HepG2 (cell line): ENCODE results near the gene SEMA3B. TPM values are rescaled to one million over a fixed set of nuclear protein-coding genes. Genes with fewer than 3 reads are reported as not detected.

ENCODE experiments used
- ADNP ChIP-seq: sonication (generic); formaldehyde crosslinking; IDR thresholded peaks from 2 replicates; pipeline ENCODE4 v1.4.0; 2020; ENCODE audit warnings: missing genetic modification reagents
- CHD4 ChIP-seq: fragments of 200-600 bp; sonication (generic); IDR thresholded peaks from 2 replicates; pipeline ENCODE4 v1.7.0; 2017; ENCODE audit warnings: mild to moderate bottlenecking, low read length, borderline replicate concordance
- FOXA1 ChIP-seq, 2 experiments: fragments of 450-650 bp in 1 of 2; sonication (generic) in 1 of 2; formaldehyde crosslinking in 1 of 2; IDR thresholded peaks; 2 replicates each; pipeline versions ENCODE4 v1.4.0 to v1.6.1; 2016 to 2020; ENCODE audit warnings: missing genetic modification reagents in 1 of 2
- KLF12 ChIP-seq: sonication (generic); formaldehyde crosslinking; IDR thresholded peaks from 2 replicates; pipeline ENCODE4 v1.4.0; 2020; ENCODE audit warnings: missing genetic modification reagents, borderline replicate concordance
- NCOA2 ChIP-seq: sonication (generic); formaldehyde crosslinking; IDR thresholded peaks from 2 replicates; pipeline ENCODE4 v1.8.0; 2022; ENCODE audit warnings: inconsistent platforms
- SNRNP70 ChIP-seq: fragments of 200-400 bp; formaldehyde crosslinking; IDR thresholded peaks from 2 replicates; pipeline ENCODE4 v1.6.1; 2017; ENCODE audit warnings: mild to moderate bottlenecking, low read depth, low read length, moderate library complexity
- ZNF773 ChIP-seq: sonication (generic); formaldehyde crosslinking; IDR thresholded peaks from 2 replicates; pipeline ENCODE4 v1.4.0; 2020; ENCODE audit warnings: missing genetic modification reagents, borderline replicate concordance
- ZNF776 ChIP-seq: sonication (generic); formaldehyde crosslinking; IDR thresholded peaks from 2 replicates; pipeline ENCODE4 v1.4.0; 2020; ENCODE audit warnings: mild to moderate bottlenecking, missing genetic modification reagents
- ZNF792 ChIP-seq: IDR thresholded peaks from 2 replicates; pipeline ENCODE4 v1.6.1; 2016
- ZNF83 ChIP-seq: sonication (generic); formaldehyde crosslinking; IDR thresholded peaks from 2 replicates; pipeline ENCODE4 v1.4.0; 2020; ENCODE audit warnings: missing genetic modification reagents, mild to moderate bottlenecking, borderline replicate concordance
- ZNF883 ChIP-seq: sonication (generic); formaldehyde crosslinking; IDR thresholded peaks from 2 replicates; pipeline ENCODE4 v1.5.1; 2020; ENCODE audit warnings: mild to moderate bottlenecking, missing genetic modification reagents; ENCODE audit errors: not compliant biosample characterization
- polyA plus RNA-seq, 8 experiments: library from polyadenylated mRNA; depleted of rRNA in 3 of 8; stranded (reverse) in 7 of 8; unstranded in 1 of 8; fragments of >200 nt; fragmentation: Illumina TruSeq in 4 of 8; extraction: Trizol in 4 of 8; gene quantifications; 2 replicates each; pipeline versions ENCODE4 v1.2.1 to v1.2.3, GENCODE V29; 2011 to 2016; ENCODE audit warnings: low read depth in 4 of 8, missing spikeins in 1 of 8, mixed read lengths in 1 of 8; ENCODE audit not compliant: insufficient read depth in 1 of 8
- total RNA-seq, 5 experiments: library from RNA; depleted of rRNA; stranded (reverse); fragments of >200 nt; fragmentation: Illumina TruSeq; extraction: Trizol; gene quantifications; 2 replicates each; pipeline ENCODE4 v1.2.3, GENCODE V29; 2016; ENCODE audit warnings: low read depth in 1 of 5
- TF ChIP-seq, protein P1 (sequence below): sonication (generic); formaldehyde crosslinking; IDR thresholded peaks from 2 replicates; pipeline ENCODE4 v1.4.0; 2020; ENCODE audit warnings: missing genetic modification reagents
- TF ChIP-seq, protein P2 (sequence below): sonication (generic); formaldehyde crosslinking; IDR thresholded peaks from 2 replicates; pipeline ENCODE4 v1.4.0; 2020; ENCODE audit warnings: missing genetic modification reagents
- TF ChIP-seq, protein P3 (sequence below): sonication (generic); formaldehyde crosslinking; IDR thresholded peaks from 2 replicates; pipeline ENCODE4 v1.5.0; 2020; ENCODE audit warnings: mild to moderate bottlenecking, missing genetic modification reagents, borderline replicate concordance
- TF ChIP-seq, protein P4 (sequence below): conservative IDR thresholded peaks from 2 replicates; pipeline ENCODE4 v1.6.1; 2018; ENCODE audit warnings: missing genetic modification reagents
- TF ChIP-seq, protein P5 (sequence below): sonication (generic); formaldehyde crosslinking; conservative IDR thresholded peaks from 2 replicates; pipeline ENCODE4 v1.8.0; 2022; ENCODE audit warnings: low read depth, missing genetic modification reagents

The SEMA3B gene
- total and polyA plus RNA-seq, 2 of the 13 experiments (the other 11 are each of a cell fraction or from before 2014, with no cell fraction given) = 93.2 to 158 TPM

DNA sequence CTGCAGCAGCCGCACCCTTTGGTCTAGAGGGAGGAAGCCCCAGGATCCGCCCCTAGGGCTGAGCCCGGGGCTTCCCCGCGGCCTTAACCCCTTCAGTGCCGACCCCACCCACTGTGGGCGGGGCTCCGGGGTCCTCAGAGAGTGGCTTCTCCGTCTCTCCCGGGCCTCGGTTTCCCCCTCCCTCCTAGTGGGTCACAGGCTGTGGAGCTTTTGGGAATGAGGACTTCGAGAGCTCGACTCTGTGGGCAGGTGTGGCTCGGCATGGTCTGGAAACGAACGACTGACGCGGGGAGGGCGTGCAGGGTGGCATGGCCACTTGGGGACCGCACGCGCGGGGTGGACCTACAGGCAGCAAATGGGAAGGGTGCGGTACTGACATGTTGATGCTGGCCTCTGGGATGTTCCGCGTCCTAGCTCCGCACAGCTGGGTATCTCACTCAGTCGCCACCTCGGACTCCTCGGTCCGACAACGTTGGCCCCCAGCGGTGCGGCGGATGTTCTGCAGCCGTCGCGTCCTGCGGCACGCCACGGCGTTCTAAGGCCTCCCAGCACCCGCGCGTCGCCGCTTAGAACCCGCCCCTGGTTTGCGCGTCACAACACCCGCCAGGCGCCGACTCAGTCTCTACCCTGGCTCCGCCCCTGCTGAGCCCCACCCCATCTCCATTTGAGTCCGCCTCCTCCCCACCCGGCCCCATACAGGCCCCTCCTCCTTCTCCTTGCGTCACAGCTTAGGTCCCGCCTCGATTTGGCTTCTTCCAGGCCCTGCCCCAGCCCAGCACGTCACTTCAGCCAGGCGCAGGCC is 30.1 kb downstream of the SEMA3B start, which contains the start of the genes HYAL3 and NAA80 (continued):
- TF ChIP-seq ADNP (no peak), ZNF83 (CRISPR knock-in tag) (0 out of 2 replicates have a peak, but pooled peaks have one; percentile 38), ZNF773 (CRISPR knock-in tag) (peak; percentile 70; the same call in 1 of the 2 replicates), FOXA1 (IDR thresholded peaks at IDR 0.05) (no peak), FOXA1 (CRISPR knock-in tag; IDR thresholded peaks at IDR 0.05) (peak; percentile 16; the same call in 1 of the 2 replicates), NCOA2 (CRISPR knock-in tag) (0 out of 2 replicates have a peak, but pooled peaks have one; percentile 8), SNRNP70 (no peak), ZNF792 (CRISPR knock-in tag) (0 out of 2 replicates have a peak, but pooled peaks have one; percentile 38), KLF12 (CRISPR knock-in tag) (no peak; the same call in none of the 2 replicates), CHD4 (peak; percentile 38; the same call in 1 of the 2 replicates), ZNF776 (peak; percentile 15; the same call in 1 of the 2 replicates), ZNF883 (CRISPR knock-in tag) (no peak)
- TF ChIP-seq, protein P1, sequence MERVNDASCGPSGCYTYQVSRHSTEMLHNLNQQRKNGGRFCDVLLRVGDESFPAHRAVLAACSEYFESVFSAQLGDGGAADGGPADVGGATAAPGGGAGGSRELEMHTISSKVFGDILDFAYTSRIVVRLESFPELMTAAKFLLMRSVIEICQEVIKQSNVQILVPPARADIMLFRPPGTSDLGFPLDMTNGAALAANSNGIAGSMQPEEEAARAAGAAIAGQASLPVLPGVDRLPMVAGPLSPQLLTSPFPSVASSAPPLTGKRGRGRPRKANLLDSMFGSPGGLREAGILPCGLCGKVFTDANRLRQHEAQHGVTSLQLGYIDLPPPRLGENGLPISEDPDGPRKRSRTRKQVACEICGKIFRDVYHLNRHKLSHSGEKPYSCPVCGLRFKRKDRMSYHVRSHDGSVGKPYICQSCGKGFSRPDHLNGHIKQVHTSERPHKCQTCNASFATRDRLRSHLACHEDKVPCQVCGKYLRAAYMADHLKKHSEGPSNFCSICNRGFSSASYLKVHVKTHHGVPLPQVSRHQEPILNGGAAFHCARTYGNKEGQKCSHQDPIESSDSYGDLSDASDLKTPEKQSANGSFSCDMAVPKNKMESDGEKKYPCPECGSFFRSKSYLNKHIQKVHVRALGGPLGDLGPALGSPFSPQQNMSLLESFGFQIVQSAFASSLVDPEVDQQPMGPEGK (CRISPR knock-in tag) = no peak
- TF ChIP-seq, protein P2, sequence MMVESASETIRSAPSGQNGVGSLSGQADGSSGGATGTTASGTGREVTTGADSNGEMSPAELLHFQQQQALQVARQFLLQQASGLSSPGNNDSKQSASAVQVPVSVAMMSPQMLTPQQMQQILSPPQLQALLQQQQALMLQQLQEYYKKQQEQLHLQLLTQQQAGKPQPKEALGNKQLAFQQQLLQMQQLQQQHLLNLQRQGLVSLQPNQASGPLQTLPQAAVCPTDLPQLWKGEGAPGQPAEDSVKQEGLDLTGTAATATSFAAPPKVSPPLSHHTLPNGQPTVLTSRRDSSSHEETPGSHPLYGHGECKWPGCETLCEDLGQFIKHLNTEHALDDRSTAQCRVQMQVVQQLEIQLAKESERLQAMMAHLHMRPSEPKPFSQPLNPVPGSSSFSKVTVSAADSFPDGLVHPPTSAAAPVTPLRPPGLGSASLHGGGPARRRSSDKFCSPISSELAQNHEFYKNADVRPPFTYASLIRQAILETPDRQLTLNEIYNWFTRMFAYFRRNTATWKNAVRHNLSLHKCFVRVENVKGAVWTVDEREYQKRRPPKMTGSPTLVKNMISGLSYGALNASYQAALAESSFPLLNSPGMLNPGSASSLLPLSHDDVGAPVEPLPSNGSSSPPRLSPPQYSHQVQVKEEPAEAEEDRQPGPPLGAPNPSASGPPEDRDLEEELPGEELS (CRISPR knock-in tag) = peak; percentile 23; the same call in 1 of the 2 replicates
- TF ChIP-seq, protein P3, sequence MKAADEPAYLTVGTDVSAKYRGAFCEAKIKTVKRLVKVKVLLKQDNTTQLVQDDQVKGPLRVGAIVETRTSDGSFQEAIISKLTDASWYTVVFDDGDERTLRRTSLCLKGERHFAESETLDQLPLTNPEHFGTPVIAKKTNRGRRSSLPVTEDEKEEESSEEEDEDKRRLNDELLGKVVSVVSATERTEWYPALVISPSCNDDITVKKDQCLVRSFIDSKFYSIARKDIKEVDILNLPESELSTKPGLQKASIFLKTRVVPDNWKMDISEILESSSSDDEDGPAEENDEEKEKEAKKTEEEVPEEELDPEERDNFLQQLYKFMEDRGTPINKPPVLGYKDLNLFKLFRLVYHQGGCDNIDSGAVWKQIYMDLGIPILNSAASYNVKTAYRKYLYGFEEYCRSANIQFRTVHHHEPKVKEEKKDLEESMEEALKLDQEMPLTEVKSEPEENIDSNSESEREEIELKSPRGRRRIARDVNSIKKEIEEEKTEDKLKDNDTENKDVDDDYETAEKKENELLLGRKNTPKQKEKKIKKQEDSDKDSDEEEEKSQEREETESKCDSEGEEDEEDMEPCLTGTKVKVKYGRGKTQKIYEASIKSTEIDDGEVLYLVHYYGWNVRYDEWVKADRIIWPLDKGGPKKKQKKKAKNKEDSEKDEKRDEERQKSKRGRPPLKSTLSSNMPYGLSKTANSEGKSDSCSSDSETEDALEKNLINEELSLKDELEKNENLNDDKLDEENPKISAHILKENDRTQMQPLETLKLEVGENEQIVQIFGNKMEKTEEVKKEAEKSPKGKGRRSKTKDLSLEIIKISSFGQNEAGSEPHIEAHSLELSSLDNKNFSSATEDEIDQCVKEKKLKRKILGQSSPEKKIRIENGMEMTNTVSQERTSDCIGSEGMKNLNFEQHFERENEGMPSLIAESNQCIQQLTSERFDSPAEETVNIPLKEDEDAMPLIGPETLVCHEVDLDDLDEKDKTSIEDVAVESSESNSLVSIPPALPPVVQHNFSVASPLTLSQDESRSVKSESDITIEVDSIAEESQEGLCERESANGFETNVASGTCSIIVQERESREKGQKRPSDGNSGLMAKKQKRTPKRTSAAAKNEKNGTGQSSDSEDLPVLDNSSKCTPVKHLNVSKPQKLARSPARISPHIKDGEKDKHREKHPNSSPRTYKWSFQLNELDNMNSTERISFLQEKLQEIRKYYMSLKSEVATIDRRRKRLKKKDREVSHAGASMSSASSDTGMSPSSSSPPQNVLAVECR (CRISPR knock-in tag) = peak; percentile 79
- TF ChIP-seq, protein P4, sequence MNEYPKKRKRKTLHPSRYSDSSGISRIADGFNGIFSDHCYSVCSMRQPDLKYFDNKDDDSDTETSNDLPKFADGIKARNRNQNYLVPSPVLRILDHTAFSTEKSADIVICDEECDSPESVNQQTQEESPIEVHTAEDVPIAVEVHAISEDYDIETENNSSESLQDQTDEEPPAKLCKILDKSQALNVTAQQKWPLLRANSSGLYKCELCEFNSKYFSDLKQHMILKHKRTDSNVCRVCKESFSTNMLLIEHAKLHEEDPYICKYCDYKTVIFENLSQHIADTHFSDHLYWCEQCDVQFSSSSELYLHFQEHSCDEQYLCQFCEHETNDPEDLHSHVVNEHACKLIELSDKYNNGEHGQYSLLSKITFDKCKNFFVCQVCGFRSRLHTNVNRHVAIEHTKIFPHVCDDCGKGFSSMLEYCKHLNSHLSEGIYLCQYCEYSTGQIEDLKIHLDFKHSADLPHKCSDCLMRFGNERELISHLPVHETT = no peak; the same call in 1 of the 2 replicates
- TF ChIP-seq, protein P5, sequence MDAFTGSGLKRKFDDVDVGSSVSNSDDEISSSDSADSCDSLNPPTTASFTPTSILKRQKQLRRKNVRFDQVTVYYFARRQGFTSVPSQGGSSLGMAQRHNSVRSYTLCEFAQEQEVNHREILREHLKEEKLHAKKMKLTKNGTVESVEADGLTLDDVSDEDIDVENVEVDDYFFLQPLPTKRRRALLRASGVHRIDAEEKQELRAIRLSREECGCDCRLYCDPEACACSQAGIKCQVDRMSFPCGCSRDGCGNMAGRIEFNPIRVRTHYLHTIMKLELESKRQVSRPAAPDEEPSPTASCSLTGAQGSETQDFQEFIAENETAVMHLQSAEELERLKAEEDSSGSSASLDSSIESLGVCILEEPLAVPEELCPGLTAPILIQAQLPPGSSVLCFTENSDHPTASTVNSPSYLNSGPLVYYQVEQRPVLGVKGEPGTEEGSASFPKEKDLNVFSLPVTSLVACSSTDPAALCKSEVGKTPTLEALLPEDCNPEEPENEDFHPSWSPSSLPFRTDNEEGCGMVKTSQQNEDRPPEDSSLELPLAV (CRISPR knock-in tag) = no peak
